BE2C (cell line): Measurements from ENCODE around the gene SERPINA5.

ENCODE experiments used
- DNase-seq: peaks from one replicate; pipeline ENCODE4 v3.0.0-alpha.2; 2020
- H3K27me3 ChIP-seq: fragments of 250-450 bp; sonication (Bioruptor Pico); 2 replicates; pipeline ENCODE4 v1.5.1; 2020; ENCODE audit warnings: mild to moderate bottlenecking
- H3K36me3 ChIP-seq: fragments of 250-450 bp; sonication (Bioruptor Pico); 2 replicates; pipeline ENCODE4 v1.5.1; 2020; ENCODE audit warnings: mild to moderate bottlenecking
- H3K4me1 ChIP-seq: fragments of 250-450 bp; sonication (Bioruptor Pico); 2 replicates; pipeline ENCODE4 v1.5.1; 2020
- H3K4me3 ChIP-seq: 2 replicates; pipeline ENCODE4 v1.5.1; 2011; ENCODE audit warnings: low read depth, low read length
- H3K9me3 ChIP-seq: fragments of 250-450 bp; sonication (Bioruptor Pico); 2 replicates; pipeline ENCODE4 v1.5.1; 2020
- CTCF ChIP-seq: IDR thresholded peaks from 2 replicates; pipeline ENCODE4 v1.5.1; 2012; ENCODE audit warnings: mild to moderate bottlenecking, low read depth, low read length

SERPINA5 gene

GRCh38 chr14:94638339-94638738, 57.1 kb downstream of the SERPINA5 start:
- Histone ChIP-seq H3K9me3 (no peaks in the 10 kb centered on the region), H3K4me3 (no peak overlapping the region), H3K36me3 (no peaks in the 10 kb centered on the region), H3K4me1 (no peaks in the 10 kb centered on the region), H3K27me3 (no peaks in the 10 kb centered on the region)
- no peak for TF ChIP-seq CTCF
- no peak for DNase-seq

GRCh38 chr14:94638961-94639817, 58.0 kb downstream of the SERPINA5 start:
- H3K9me3 ChIP-seq: no peaks in the 10 kb centered on the region
- no peak for TF ChIP-seq CTCF
- H3K36me3 ChIP-seq: no peaks in the 10 kb centered on the region
- DNase-seq: no peak
- H3K27me3 ChIP-seq: no peaks in the 10 kb centered on the region
- H3K4me1 ChIP-seq: no peaks in the 10 kb centered on the region
- H3K4me3 ChIP-seq: no peak overlapping the region

DNA sequence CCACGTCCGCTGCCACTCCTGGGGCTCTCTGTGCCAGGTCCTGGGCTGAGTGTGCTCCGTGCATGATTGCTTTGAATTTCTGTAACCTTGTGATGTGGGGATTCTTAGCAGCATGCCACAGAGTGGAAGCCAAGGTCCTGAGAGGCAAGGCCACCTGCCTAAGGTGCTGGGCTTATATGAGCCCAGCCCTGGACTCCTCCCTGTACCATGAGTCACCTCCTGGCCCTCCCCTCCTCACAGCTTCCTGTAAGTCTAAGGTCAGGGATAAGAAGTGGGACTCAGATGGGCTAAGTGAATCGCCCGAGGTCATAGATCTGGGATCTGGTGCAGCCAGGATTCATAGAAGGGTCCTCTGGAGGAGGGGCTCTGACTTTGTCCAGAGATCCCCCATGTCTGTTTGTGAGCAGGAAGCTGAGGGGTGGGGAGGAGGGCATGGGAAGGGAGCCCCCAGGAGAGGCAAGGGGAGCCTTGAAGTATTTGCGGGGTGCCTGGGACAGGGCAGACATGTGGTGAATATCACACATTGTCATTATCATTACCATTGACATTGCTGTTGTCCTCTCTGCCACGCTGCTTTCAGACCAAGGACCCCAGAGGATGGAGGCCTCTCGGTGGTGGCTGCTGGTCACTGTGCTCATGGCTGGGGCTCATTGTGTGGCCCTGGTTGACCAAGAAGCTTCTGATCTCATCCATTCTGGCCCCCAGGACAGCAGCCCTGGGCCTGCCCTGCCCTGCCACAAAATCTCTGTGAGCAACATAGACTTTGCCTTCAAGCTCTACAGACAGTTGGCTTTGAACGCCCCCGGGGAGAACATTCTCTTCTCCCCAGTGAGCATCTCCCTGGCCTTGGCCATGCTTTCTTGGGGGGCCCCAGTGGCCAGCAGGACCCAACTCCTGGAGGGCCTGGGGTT, 59.8 kb downstream of the SERPINA5 start:
- no peak for TF ChIP-seq CTCF
- H3K36me3 ChIP-seq: no peaks in the 10 kb centered on the region
- no peaks in the 10 kb centered on the region for H3K27me3 ChIP-seq
- no peaks in the 10 kb centered on the region for H3K4me1 ChIP-seq
- DNase-seq: no peak
- no peaks in the 10 kb centered on the region for H3K9me3 ChIP-seq
- no peak overlapping the region for H3K4me3 ChIP-seq

GRCh38 chr14:94641632-94641955, 60.4 kb downstream of the SERPINA5 start:
- H3K27me3 ChIP-seq: no peaks in the 10 kb centered on the region
- no peak for TF ChIP-seq CTCF
- H3K4me3 ChIP-seq: no peak overlapping the region
- no peaks in the 10 kb centered on the region for H3K9me3 ChIP-seq
- H3K4me1 ChIP-seq: no peaks in the 10 kb centered on the region
- no peak for DNase-seq
- no peaks in the 10 kb centered on the region for H3K36me3 ChIP-seq
